Middle frontal gyrus (tissue), 1 donor: ENCODE measurements around the gene LARP4.
"Not testable (repeated sequence)": the region's sequence is repeated elsewhere in the genome, so short reads cannot be mapped to it uniquely, and the experiment has no call there.

Experiments used
- DNase-seq: peaks from one replicate; pipeline ENCODE4 v3.0.0-alpha.2; 2015; ENCODE audit warnings: low spot score; ENCODE audit errors: extremely low spot score

LARP4 gene

DNA sequence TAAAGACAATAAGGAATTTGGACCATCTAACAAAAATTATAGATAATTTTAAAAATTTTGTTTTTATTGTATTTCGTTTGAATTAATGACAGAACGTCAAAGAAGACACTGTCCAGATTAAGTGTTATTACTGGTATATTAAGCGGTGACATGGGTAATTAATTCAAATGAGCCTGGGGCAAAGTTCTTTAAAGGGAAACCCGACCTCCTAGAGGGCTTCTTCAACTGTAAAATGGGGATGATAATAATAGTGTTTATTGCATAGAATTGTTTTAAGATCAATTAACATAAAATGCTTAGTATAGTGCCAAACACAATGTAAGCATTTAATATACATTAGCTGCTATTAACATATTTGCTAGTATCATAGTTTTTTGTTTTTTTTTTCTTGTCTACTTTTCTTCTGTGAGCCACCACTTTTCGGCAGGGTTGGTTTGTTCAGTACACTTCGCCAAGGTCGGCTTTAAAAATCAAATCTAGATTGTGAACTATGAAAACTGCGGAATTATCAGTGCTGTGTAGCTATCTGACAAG lies 514 bp upstream of the LARP4 start:
- DNase-seq: no peak

DNA sequence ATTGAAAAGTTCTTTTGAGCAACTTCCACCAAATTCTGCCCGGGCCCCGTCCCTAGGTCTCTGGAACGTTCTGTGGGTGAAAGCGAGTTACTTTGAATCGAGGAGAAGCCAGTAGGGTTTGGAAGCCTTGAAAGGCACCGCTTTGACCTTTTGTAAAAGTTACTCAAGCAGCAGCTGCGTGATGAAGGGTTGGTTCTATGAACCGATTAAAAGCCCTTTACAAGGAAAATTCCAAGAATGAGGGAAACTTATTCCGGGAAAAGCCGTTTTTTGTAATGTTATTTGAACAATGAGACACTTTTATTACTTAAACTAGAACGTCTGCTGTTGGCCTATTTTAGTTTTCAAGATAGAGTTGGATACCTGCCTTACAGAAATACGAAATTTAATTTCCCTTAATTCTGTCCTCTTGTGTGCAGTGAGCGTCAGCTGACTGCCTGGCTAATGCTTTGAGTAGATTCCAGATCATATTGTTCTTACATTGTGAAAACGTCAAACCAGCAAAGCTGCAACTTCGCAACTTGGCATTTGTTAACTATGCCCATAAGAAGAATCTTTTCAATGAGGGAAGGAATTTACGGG lies 906 bp downstream of the LARP4 start:
- DNase-seq: no peak

DNA sequence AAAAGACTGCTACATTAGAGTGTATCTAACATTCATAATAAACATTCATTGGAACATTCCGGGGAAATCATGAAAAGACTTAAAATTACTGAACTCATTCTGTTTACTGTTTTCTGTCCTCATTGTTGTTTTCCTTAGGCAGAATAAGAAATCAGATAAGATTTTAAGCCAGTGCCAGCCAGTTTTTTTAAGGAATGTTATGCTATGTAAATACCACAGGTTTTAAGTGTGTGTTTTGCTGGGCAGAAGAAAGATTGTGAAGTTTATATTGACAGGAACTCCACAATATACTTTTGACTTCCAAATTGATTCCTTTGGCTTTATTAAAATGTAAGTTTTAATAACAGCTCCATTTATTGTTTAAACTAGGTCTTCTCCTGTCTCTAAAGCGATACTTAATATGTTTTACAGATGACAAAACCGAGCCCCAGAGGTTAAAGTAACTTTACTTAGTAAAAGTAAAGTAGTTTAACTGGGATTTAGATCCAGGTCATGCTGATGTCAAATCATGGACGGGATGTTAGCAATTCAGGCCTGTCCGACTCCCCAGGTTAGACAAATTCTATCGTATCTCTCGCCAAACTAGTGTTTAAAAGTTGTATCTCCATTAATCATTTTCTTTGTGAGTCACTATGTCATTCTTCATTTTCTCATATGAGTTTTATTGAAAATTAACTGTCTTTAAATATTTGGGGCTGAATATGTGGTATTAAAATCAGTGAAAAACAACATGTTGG lies 1.7 kb downstream of the LARP4 start:
- DNase-seq: no peak

DNA sequence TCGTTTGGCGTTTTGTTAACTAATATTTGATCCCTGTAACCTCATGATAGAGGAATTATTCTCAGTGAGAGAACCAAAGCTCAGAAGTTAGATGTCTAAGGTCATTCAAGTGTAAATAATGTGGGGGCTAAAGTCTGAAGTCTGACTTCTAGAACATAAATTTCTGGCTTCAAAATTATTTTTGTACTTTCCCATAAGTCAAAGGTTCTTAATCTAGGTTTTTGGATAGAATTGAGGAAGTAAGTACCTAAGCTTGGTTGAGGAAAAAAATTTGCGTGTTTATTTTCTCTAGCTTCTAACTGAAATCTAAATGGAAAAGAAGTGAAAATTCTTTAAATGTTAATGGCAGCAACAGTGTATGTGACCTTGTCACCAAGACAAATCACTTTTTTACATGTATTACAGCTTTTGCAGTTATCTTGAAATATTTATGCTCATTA lies 2.3 kb downstream of the LARP4 start:
- DNase-seq: no peak

DNA sequence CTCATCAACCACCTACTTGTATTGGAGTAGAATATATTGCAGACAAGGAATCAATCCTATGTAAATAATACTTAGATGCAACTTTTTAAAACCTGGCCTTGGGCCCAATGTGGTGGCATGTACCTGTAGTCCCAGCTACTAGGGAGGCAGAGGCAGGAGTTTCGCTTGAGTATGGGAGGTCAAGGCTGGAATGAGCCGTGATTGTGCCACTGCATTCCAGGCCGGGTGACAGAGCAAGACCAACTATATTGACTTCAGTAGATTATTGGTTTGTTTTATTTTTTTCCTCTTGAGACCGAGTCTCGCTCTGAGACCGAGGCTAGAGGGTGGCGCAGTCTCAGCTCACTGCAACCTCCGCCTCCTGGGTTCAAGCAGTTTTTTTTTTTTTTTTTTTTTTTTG lies 3.6 kb downstream of the LARP4 start:
- DNase-seq: no peak

DNA sequence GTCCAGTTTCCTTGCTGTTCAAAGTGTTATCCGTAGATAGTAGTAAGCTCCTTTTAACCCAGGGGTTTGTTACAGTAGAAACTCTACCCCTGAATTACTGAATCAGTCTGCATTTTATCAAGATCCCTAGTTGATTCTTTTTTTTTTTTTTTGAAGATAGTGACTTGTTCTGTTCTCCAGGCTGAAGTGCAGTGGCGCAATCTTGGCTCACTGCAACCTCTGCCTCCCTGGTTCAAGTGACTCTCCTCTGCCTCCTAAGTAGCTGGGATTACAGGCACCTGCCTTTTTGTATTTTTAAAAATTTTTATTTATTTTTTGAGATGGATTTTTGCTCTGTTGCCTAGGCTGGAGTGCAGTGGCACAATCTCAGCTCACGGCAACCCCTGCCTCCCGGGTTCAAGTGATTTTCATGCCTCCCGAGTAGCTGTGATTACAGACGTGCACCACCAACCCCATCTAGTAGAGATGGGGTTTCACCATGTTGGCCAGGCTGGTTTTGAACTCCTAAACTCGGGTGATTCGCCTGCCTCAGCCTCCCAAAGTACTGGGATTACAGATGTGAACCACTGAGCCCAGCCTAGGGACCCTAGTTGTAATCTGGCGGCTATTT lies 10.5 kb downstream of the LARP4 start:
- DNase-seq: no peak

DNA sequence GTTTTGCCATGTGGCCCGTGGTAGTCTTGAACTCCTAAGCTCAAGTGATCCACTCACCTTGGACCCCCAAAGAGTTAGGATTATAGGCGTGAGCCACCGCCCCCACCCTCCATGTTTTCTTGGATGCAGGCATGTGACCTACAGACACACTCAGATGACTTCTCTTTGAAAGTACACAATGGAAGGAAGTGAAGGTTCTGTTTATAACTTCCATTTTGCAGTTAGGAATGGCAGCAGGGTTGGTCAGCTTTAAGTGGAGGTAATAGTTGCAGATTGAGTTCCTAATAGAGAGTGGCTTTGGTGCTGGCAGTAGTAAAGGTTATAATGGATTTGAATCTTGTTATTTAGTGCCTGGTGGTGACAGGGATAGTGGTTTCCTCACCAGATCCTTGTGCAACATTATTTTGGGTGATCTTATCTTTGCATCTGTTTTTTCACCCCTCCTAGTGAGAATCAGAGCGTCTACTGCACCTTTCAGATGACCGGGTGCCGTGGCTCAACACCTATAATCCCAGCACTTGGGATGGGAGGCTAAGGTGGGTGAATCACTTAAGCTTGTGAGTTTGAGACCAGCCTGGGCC lies 15.3 kb downstream of the LARP4 start:
- DNase-seq: no peak

DNA sequence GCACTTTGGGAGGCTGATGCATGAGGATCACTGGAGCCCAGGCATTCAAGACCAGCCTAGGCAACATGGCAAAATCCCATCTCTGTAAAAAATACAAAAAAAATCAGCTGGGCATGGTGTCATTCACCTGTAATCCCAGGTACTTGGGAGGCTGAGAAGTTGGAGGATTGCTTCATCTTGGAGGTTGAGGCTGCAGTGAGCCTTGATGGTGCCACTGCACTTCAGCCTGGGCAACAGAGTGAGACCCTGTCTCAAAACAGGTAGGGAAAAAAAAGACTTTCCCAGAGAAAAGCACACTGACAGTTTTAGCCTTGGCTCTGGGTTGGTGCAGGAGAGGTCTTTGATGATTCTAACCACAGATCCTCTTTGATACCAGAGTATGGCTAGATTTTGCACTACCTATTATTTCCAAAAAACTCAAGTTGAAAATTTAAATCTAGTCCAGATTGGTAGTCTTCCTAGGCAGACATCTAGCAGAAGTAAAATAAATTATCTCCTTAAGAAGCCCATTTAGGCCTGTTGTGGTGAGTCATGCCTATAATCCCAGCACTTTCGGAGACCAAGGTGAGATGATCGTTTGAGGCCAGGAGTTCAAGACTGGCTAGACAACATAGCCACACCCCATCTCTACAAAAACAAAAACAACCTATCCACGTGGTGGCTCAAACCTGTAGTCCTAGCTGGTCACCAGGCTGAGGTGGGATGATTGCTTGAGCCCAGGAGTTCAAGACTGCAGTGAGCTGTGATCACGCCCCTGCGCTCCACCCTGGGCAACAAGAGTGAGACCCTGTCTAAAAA lies 18.6 kb downstream of the LARP4 start:
- no peak for DNase-seq

DNA sequence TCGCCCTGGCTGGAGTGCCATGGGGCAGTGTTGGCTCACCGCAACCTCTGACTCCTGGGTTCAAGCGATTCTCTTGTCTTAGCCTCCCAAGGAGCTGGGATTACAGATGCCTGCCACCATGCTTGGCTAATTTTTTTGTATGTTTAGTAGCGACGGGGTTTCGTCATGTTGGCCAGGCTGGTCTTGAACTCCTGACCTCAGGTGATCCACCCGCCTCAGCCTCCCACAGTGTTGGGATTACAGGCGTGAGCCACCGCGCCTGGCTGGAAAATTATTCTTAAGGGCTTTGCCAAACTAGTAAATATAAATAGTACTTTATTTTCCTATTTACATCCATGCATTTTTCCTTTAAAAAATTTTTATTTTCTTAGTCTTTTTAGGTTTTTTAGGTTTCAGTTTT lies 22.2 kb downstream of the LARP4 start:
- not testable (repeated sequence) for DNase-seq

DNA sequence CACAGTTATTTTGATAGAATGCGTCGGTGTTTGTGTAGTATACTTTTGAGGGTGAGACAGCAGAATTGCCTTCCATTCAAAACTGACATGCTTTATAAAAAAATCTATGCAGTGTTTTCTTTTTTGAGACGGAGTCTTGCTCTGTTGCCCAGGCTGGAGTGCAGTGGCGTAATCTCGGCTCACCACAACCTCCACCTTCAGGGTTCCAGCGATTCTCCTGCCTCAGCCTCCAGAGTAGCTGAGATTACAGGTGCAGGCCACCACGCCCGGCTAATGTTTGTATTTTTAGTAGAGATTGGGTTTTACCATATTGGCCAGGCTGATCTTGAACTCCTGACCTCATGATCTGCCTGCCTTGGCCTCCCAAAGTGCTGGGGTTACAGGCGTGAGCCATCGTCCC lies 22.7 kb downstream of the LARP4 start:
- not testable (repeated sequence) for DNase-seq

DNA sequence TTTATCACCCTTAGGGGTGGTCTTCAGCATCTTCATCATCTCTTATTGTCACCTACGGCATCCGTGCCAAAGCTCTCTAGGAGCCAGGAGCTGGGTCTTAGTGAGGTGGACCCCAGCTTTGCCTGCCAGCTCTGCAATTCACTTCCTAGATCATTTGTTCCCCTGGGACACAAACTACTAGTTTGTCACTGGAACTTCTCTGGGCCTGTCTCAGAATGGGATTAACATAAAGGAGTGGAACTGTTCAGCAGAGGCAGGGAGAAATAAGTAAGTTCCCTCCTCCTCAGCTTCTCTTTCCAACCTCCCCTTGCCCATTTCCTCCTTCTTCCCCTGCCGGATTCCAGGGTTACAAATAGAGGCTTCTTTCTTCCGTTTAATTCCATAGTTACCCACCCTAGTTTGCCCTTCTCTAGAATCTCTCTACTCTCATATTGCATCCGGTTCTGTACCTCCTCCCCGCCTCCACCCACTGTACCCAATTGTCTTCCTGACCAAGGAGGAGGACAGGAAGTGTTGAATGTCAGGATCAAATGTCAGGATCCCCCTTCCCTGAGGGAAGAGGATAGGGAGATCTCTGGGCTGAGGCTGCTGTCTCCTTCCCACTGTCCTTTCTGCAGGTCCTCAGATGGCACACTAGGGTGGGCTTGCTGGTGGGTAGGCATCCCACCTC lies 25.0 kb downstream of the LARP4 start:
- DNase-seq: no peak

DNA sequence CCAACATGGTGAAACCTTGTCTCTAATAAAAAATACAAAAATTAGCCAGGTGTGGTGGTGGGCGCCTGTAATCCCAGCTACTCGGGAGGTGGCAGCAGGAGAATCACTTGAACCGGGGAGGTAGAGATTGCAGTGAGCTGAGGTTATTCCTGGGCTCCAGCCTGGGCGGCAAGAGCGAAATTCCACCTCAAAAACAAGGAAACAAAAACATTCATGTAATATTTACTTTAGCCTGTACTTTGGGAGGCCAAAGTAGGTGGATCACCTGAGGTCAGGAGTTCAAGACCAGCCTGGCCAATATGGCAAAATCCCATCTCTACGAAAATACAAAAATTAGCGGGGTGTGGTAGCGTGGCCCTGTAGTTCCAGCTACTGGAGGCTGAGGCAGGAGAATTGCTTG lies 31.0 kb downstream of the LARP4 start:
- DNase-seq: not testable (repeated sequence)

DNA sequence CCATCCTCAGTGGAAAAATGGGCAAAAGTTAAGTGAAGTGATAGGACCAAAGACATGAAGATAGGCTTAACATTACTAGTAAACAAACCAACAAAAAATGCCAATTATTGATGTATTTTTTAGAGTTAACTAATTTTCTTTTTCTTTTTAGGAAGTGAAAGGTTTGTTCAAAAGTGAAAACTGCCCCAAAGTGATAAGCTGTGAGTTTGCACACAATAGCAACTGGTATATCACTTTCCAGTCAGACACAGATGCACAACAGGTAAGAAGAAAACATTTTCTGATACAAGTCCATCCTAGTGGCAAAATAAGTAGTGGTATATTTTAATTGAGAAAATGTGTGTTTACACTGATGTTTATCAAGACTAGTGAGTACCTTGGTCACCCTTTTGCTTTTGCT lies 39.6 kb downstream of the LARP4 start:
- DNase-seq: no peak

DNA sequence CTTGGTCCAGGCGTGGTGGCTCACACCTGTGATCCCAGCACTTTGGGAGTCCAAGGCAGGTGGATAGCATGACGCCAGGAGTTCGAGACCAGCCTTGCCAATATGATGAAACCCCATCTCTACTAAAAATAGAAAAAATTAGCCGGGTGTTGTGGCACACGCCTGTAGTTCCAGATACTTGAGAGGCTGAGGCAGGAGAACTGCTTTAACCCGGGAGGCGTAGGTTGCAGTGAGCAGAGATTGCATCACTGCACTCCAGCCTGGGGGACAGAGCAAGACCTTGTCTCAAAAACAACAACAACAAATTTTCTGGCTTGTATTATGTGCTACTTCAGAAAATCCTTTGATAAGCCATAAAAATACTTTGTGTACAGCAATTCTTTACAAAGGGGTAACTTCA lies 41.1 kb downstream of the LARP4 start:
- no peak for DNase-seq

DNA sequence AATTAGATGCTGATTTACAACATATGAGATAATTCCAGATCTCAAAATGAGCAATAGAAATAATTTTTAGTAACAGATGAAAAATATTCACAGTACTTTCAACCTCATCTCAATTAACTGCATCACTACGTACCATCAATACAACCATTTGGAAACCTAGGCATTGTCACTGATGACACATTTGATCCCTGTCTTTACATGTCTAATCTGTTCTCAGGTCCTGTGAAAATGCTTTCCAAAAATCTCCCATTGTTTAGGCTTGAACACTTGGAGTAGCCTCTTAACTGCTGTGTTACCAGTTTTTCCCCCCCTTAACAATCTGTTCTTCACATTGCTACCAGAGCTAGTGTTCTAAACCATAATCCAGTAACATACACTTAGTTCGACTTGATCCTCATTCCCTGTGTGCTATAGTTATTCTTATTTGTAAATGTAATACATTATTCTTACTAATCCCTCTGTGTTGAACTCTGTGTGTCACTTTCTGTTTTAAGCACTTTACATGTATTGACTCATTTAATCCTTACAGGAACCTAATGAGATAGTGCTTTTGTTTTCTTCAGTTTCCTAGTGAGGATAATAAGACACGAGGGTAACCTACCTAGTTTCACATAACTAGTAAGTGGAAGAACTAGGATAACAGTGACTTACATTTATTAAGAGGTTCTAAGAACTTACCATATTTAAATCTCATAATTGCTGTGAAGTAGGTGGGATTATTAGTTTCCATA lies 41.7 kb downstream of the LARP4 start:
- no peak for DNase-seq

DNA sequence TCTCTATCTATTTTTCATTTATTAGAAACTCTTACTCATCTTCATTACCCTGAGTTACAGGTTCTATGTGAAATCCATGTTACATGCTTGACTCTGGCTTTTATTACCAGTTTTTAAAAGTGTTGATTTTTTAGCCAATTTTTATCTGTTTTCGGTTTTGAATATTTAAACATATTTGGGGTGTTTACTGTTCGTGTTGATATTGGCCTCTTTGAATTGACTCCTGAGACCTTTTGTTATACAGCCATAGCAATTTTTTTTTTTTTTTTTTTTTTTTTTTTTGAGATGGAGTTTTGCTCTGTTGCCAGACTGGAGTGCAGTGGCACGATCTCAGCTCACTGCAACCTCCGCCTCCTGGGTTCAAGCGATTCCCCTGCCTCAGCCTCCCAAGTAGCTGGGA lies 49.0 kb downstream of the LARP4 start:
- DNase-seq: not testable (repeated sequence)

DNA sequence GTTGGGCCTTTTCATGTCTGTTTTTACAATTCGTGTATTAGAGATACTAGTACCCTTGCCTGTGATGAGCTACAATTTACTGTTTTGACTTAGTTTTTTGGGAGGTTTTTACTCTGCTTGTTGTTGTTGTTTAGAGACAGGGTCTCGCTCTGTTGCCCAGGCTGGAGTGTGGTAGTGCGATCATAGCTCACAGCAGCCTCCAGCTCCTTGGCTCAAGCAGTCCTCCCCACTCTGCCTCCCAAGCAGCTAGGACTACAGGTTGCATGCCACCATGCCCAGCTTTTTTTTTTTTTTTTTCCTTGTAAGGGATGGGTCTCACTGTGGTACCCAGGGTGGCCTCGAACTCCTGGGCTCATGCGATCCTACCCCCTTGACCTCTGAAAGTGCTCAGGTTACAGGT lies 52.1 kb downstream of the LARP4 start:
- no peak for DNase-seq

DNA sequence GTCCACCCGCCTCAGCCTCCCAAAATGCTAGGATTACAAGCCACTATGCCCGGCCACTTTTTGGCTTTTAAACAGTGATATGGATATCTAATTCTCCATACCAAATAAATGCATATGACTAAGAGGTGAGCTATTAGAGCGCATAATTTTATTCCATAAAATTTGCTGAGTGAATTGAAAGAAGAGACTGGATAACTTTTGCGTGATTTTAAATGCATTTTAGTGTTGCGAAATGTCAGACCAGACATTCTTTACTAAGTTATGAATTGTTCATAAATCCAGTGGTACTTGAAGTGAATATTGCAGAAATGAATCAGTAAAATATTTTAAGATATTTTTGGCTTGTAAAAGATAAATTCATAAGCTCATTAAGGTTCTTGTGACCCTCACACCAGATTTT lies 53.2 kb downstream of the LARP4 start:
- no peak for DNase-seq

DNA sequence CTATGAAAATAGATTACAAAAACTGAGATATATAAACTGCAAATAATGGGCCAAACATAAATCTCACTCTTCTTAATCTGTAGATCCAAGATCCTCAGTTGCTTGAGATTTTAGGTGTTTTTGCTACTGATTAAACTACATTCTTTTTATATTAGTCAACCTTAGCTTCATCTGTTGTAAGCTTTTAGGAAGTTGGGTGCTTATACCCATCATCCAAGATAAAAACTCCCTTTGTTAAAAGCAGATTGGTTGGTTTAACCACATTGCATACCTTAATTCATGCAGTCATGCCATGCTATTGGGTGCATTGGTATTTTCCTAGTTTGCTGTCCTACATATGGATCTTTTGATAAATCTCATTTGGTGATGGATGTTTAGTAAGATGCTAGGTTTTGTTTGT lies 57.9 kb downstream of the LARP4 start:
- no peak for DNase-seq

DNA sequence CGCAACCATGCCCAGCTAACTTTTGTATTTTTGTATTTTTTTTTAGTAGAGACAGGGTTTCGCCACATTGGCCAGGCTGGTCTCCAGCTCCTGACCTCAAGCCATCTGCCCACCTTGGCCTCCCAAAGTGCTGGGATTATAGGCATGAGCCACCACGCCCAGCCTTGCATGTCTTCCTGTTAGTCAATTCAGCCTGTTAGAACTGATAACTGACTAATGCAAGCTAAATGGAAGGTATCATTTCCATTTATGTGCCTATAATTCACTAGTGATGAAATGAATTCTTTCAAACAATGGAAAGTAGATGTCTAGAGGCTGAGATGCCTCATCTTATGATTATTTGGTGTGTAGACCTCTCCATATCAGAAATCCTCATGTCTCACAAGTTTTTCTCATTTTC lies 66.8 kb downstream of the LARP4 start:
- DNase-seq: no peak
